Measurements from ENCODE around the gene ZNF341.
A peak's percentile ranks its signal among the peaks of the same experiment; 100 is the strongest.

Gene ZNF341

DNA sequence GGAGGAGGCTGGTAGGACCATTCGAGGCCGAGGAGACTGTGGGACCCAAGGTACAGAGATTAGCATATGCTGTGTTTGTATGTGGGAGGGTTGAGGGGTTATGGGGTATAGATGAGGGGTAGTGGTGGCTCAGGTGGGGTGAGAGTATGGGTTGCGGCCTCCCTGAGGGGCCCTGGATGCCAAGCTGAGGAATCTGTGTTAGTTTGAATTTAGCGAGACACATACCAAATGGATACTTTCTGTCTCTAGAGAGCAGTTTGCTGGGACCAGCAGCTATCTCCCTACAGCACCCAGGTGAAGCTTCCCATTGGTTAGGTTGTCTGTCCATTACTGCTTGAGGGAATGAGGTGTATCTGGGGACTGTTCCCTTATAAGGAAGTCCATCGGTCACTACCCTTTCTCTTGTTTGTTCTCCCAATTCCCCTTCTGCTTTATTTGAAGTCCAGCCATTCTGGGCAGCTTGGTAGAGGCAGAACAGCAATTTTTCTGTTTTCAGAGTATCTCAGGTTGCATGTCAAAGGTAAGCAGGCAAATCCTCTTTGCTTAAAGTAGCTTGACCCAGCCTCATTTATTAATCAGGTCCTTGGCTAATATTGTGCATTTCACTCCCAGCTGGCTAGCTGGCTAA, 94.6 kb downstream of the ZNF341 start:
- peak; percentile 13 to 29 for DNase-seq

DNA sequence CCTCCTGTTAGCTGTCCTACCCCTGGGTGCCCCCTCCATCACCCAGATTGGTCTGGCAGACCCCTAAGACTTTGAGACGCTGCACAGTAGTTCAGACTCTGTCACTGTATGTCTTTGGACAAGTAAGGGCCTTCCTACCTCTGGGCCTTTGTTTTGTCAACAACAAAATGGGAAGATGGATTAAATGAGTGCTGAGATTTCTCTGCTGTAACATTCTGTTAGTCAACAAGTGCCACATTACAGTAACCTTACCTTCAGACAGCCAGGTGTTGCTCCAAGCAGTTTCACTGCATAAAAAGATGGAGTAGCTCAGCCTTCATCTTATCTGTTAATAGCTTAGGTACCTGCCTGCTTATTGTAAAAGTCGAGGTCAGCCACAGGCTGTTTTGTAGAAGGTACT, 95.3 kb downstream of the ZNF341 start:
- DNase-seq, result no peak

- no peak for DNase-seq
These were observed 96.0 kb downstream of the ZNF341 start for GRCh38 chr20:33827634-33828325.

DNA sequence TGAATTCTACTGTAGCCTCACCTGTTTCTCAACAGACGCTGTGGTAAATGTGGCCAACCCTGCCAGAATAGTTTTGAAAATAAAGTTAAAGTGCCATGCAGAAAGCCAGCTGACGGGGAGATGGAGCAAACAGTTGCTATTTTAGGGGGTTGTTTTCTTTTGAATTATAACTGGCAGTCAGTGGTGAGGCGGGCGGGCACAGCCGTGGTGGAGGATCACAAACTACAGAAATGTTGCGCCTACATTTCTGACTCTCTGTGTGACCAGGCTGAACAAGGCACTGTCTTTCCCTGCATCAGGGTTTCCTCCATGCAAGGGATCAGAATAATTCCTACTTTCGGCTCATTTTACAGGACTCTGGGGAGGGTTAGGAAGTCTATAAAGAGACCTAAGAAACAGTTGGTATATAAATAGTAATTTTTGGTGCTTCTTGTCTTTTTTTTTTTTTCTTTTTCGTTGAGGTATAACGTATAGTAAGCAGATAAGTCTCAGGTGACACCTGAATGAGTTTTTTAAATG, 96.6 kb downstream of the ZNF341 start:
- DNase-seq, result no peak

DNA sequence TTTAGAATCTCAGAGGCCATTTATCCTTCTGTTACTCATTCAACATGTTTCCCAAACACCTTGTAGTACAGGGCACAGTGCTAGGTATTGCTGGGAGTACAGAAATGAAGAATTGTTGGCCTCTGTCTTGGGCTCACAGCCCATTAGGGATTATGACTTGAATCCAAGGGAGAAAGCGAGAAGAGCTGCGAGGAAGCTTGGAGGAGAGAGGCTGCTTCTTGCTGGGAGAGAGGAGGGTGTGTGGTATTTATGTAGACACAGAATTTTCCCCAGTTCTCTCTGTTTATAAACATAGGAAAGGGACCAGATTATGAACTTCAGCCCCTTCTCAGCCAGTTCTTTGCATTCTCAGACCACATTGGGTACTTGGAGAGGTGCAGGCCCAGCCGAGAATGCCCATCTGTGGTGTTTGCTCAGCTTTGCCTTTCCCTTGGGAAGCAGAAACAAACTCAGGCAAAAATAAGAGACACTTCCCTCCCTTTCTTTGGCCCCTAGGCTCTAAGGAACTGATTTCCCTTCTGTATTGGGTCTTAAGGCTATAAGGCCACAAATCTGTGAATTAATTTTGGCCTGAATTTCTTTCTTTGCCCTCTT, 97.3 kb downstream of the ZNF341 start:
- no peak for DNase-seq

DNA sequence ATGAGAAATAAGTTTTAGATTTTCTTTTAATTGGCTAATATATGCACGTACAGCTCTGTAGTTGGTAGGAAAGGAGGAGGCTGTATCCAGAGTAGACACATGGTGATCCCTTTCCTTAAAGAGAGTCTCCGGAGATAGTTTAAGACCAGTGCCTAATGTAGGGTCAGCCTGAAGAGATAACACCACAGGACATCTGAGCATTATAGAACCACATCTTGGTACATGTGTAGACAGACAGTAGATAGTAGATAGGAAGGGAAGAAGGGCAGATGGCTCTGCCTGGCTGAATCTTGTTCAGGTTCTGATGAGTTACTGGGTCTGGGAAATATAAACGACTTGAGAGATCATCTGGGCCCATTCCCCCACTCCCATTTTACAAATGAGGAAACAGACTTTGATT, 97.8 kb downstream of the ZNF341 start:
- no peak for DNase-seq

DNA sequence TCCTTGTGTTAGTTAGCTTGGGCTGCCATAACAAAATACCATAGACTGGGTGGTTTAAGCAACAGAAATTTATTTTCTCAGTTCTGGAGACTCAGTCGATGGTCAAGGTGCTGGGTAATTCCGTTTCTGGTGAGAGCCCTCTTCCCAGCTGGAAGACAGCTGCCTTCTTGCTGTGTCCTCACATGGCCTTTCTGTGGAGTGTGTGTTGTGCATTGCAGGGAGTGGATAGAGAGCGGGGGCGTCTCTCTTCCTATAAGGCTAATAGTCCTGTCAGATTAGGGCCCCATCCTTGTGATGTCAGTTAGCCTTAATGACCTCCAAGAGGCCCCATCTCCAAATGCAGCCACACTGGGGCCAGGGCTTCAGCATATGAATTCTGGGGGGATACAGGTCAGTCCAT, 98.6 kb downstream of the ZNF341 start:
- DNase-seq, result no peak

DNA sequence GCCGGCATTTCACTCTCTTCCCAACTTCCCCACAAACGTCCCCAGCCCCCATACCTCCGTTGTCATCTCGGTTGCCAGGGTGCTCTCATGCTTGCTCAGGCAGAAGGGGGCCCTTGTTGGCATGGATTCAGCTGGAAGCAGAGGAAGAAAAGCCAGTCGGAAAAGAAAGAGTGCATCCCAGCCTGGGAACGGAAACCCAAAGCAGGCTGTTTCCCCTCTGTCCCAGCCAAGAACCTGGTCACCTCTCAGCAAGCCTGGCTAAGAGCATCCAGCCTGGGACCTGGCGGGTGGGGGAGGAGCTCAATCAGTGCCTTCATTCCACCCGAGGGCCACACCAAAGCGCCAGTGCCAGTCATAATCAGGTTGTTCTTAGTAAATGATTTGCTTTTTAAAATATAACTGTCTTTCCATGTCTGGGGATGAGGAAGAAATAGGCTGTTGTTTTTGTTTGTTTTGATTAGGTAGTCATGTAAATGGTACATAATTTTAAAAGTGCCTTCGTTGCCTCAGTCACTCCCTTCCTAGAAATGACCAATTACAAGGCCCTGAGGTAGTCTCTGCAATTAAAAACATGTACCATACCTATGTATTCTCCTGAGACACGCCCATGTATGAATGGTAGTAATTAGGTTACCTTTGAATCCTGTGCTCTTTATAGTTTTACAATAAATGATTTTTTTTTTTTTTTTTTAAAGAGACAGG, 100.5 kb downstream of the ZNF341 start:
- no peak for DNase-seq

GRCh38 chr20:33833333-33833732, 101.5 kb downstream of the ZNF341 start:
- DNase-seq, result no peak

DNA sequence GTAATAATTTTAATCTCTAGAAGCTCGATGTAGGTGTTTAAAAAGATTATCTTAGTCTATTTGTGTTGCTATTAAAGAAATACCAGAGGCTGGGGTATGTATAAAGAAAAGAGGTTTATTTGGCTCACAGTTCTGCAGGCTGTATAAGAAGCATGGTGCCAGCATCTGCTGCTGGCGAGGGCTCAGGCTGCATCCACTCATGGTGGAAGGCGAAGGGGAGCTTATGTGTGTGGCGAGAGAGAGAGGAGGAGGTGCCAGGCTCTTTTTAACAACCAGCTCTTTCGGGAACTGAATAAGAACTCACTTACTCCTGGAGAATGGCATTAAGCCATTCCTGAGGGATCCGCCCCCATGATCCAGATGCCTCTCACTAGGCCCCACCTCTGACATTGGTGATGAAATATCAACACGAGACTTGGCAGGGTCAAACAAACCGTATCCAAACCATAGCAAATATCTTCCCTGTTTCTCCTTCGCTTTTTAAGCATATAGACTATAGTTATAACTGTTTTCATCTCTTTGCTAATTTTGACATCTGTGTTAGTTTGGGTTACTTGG, 103.9 kb downstream of the ZNF341 start:
- no peak for DNase-seq

- no peak for DNase-seq
These were observed 104.5 kb downstream of the ZNF341 start for GRCh38 chr20:33836277-33836676.

GRCh38 chr20:33837096-33837830, 105.5 kb downstream of the ZNF341 start:
- no peak for DNase-seq

- DNase-seq, result peak in 1 of 2 donors; percentile 32
These were observed 106.5 kb downstream of the ZNF341 start for GRCh38 chr20:33838035-33838864.

GRCh38 chr20:33839591-33839990, 107.8 kb downstream of the ZNF341 start:
- DNase-seq, result no peak

- DNase-seq, result no peak
These were observed 108.4 kb downstream of the ZNF341 start for GRCh38 chr20:33840160-33840559.

DNA sequence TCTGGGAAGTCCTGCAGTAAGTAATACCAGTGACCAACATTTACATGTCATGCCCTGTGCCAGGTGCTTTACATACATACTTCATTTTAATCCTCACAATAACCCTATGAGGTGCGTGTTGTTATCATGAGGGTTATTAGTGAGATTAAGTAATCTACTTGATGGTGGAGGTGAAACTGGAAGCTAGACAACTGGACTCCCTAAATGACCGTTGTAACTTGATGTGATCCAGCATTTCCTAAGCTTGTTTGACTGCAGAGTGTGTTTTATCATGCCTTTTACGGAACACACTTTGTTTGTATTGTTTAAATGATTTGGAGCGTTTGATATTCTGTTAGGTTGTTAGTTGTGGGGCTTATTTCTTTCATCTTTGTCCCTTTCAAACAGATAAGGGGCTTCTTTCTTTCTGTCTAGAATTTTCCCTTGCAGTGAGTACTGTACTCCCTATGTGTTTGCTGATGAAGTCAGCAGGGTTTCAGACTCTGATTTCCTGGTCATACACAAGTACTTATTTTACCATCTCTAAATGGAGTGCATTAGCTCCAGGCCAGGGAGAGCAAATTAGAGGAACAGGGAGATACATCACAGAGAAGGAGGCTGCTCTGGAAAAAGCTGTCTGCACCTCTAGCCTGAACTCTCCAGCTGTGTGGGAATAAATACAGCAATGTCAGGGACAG, 109.1 kb downstream of the ZNF341 start:
- no peak for DNase-seq

GRCh38 chr20:33841436-33841799, 109.6 kb downstream of the ZNF341 start:
- DNase-seq, result no peak

Data from inflammatory macrophage (primary cell).